Spleen (tissue), 13 donors: Measurements from ENCODE around the gene DTL. TPM values are rescaled to one million over a fixed set of nuclear protein-coding genes. Genes with fewer than 3 reads are reported as not detected.
"Not testable (repeated sequence)": the region's sequence is repeated elsewhere in the genome, so short reads cannot be mapped to it uniquely, and the experiment has no call there.

Source experiments
- DNase-seq: peaks from one replicate; pipeline ENCODE4 v3.0.0-alpha.2; 2020
- H3K27ac ChIP-seq, 8 donors: fragments of 200-600 bp; sonication (generic) in 7 of 8; 1 replicate in 4 of 8; 2 replicates in 4 of 8; pipeline versions ENCODE4 v1.5.0 to v1.8.0; 2016 to 2021; ENCODE audit warnings: inconsistent platforms in 4 of 8, mild to moderate bottlenecking in 4 of 8, moderate library complexity in 1 of 8
- H3K27me3 ChIP-seq, 7 donors: fragments of 200-600 bp; sonication (generic) in 6 of 7; replicated peaks in 1 of 7; 1 replicate in 4 of 7; 2 replicates in 3 of 7; pipeline versions ENCODE4 v1.5.0 to v1.8.0; 2016 to 2021; ENCODE audit warnings: inconsistent platforms in 3 of 7, mild to moderate bottlenecking in 1 of 7
- H3K36me3 ChIP-seq, 6 donors: fragments of 200-600 bp; sonication (generic) in 5 of 6; 1 replicate in 4 of 6; 2 replicates in 2 of 6; pipeline versions ENCODE4 v1.5.0 to v1.8.0; 2016 to 2021; ENCODE audit warnings: inconsistent platforms in 2 of 6
- H3K4me1 ChIP-seq, 6 donors: fragments of 200-600 bp; sonication (generic) in 5 of 6; 1 replicate in 3 of 6; 2 replicates in 3 of 6; pipeline versions ENCODE4 v1.5.0 to v1.8.0; 2016 to 2021; ENCODE audit warnings: inconsistent platforms in 3 of 6
- H3K4me3 ChIP-seq, 8 donors: fragments of 200-600 bp; sonication (generic) in 7 of 8; 1 replicate in 4 of 8; 2 replicates in 4 of 8; pipeline versions ENCODE4 v1.5.0 to v1.8.0; 2016 to 2021; ENCODE audit warnings: inconsistent platforms in 4 of 8, mild to moderate bottlenecking in 4 of 8, moderate library complexity in 2 of 8
- H3K9me3 ChIP-seq, 8 donors: fragments of 200-600 bp; sonication (generic) in 7 of 8; 1 replicate in 4 of 8; 2 replicates in 4 of 8; pipeline versions ENCODE4 v1.5.0 to v1.8.0; 2016 to 2021; ENCODE audit warnings: inconsistent platforms in 4 of 8
- CTCF ChIP-seq, 11 experiments: fragments of 200-600 bp in 7 of 11; fragments of 450-650 bp in 4 of 11; sonication (generic) in 4 of 11; IDR thresholded peaks in 8 of 11; conservative IDR thresholded peaks in 3 of 11; 1 replicate in 7 of 11; 2 replicates in 4 of 11; pipeline versions ENCODE4 v1.4.0 to v1.8.0; 2016 to 2021; ENCODE audit warnings: antibody characterized with exemption in 11 of 11, inconsistent platforms in 4 of 11, mild to moderate bottlenecking in 1 of 11
- POLR2A ChIP-seq, 3 donors: fragments of 450-650 bp; IDR thresholded peaks; one replicate each; pipeline ENCODE4 v1.5.1; 2017; ENCODE audit warnings: antibody characterized with exemption in 3 of 3, mild to moderate bottlenecking in 1 of 3
- POLR2AphosphoS5 ChIP-seq, 3 donors: sonication (generic); formaldehyde crosslinking; IDR thresholded peaks; one replicate each; pipeline ENCODE4 v1.5.1; 2017; ENCODE audit warnings: antibody characterized with exemption in 3 of 3
- WGBS, 5 donors: extraction: QIAGEN DNeasy Blood & Tissue Kit in 3 of 5; methylation state at CpG; one replicate each; pipeline versions ENCODE4 v1.1.5 to v1.1.7; 2013 to 2018; 5-methylcytosine and 5-hydroxymethylcytosine counted together
- intact Hi-C: fragments of 100-400 bp; cut with DNase I; formaldehyde crosslinking; loops from one replicate; pipeline ENCODE4 v1.15.0; 2023; ENCODE audit warnings: low total_unique reads
- long read RNA-seq, 2 donors: transcript quantifications; one replicate each; lab custom pipeline, GENCODE V29; 2026
- polyA plus RNA-seq, 3 donors: library from polyadenylated mRNA; stranded (reverse); fragments of 200-250 nt; gene quantifications; one replicate each; pipeline ENCODE4 v1.2.1, GENCODE V29; 2013
- total RNA-seq, 7 donors: library from RNA; depleted of rRNA in 3 of 7; stranded (reverse); fragments of >200 nt in 3 of 7; fragmentation: NEBNext Ultra II Directional in 4 of 7; extraction: Animal tissue kit (Norgen Biotek cat#: 25700) in 4 of 7; gene quantifications; one replicate each; pipeline versions ENCODE4 v1.1.0 to v1.2.1, GENCODE V29; 2016 to 2021
- donor health status: healthy with polysubstance abuse.
- donor health status: DM: no; HTN: no; CAD: no; lungs with moderate emphysema.
- donor health status: DM: no; HTN: no; CAD: no.
- donor health status: Bipolar disorder and iron deficiency.
- donor health status: healthy.
- donor health status: DM: no; HTN: no; CAD: no.
- donor health status: DM: yes; HTN: yes; CAD: no.

Gene DTL
- total RNA-seq (10 to 100 TPM in 5 of 7 donors, 1 to 10 TPM in 2; 5.8 to 15.7 (median 12.5) TPM), polyA plus RNA-seq (1 to 10 TPM in 2 of 3 donors, under 1 TPM in 1; 0.76 to 3.6 (median 2.3) TPM)
- long read RNA-seq, donor 1, full-length matches to known transcripts, result 2 of 10 reads
- long read RNA-seq, donor 1, partial matches to known transcripts, result 0 of 10 reads
- long read RNA-seq, donor 1, other reads (novel, unspliced or antisense), result 8 of 10 reads
- long read RNA-seq, donor 2, full-length matches to known transcripts, result 3 of 3 reads
- long read RNA-seq, donor 2, partial matches to known transcripts, result 0 of 3 reads
- long read RNA-seq, donor 2, other reads (novel, unspliced or antisense), result 0 of 3 reads

- peak within 1 kb of the TSS; percentile 83 to 93 (median 90) for H3K27ac ChIP-seq
Observed at GRCh38 chr1:212035123-212035834, at the start of gene DTL, which contains the start of gene INTS7. DTL (plus strand) TSS chr1:212035748; CDS start chr1:212035891, 143 bp downstream. INTS7 (minus strand) TSS chr1:212035557; CDS start chr1:212035437, 120 bp downstream.

GRCh38 chr1:211986628-211987254, 48.8 kb upstream of the DTL start:
- DNase-seq, result no peak
- no peak for TF ChIP-seq POLR2AphosphoS5 (IDR thresholded peaks at IDR 0.05)
- no peak for TF ChIP-seq CTCF (IDR thresholded peaks at IDR 0.05 in 8 of 11, conservative IDR thresholded peaks at IDR 0.05 in 3 of 11)
- no peak for TF ChIP-seq POLR2A (IDR thresholded peaks at IDR 0.05)
- no peak overlapping the region for H3K27ac ChIP-seq
- peaks cover 0 to 62% (median 9%) of the 10 kb centered on the region in 6 donors for H3K36me3 ChIP-seq
- H3K27me3 ChIP-seq, result no peaks in the 10 kb centered on the region
- intact Hi-C loops, result no loop called here
- no peaks in the 10 kb centered on the region for H3K9me3 ChIP-seq
- no peaks in the 10 kb centered on the region for H3K4me1 ChIP-seq
- no peak overlapping the region for H3K4me3 ChIP-seq
- 81 to 97% (median 94%) methylated on average over 7 of the region's 7 CpGs for WGBS, 5 donors

More at GRCh38 chr1:212035123-212035834, at the start of gene DTL, which contains the start of gene INTS7:
- H3K27me3 ChIP-seq, result no peaks in the 10 kb centered on the region
- H3K4me3 ChIP-seq, result peak within 1 kb of the TSS; percentile 47 to 77 (median 65)
- TF ChIP-seq POLR2A (IDR thresholded peaks at IDR 0.05) (no peak), CTCF (IDR thresholded peaks at IDR 0.05 in 8 of 11, conservative IDR thresholded peaks at IDR 0.05 in 3 of 11) (peak; percentile 88 to 97 (median 94)), POLR2AphosphoS5 (IDR thresholded peaks at IDR 0.05) (peak; percentile 76 to 88 (median 86))
- peaks cover 18 to 70% (median 49%) of the 10 kb centered on the region in 6 donors for H3K4me1 ChIP-seq
- H3K9me3 ChIP-seq, result no peaks in the 10 kb centered on the region
- DNase-seq, result peak; percentile 99
- WGBS, 5 donors, result 0 to 1% (median 0%) methylated on average over 50 to 53 of the region's 53 CpGs
- intact Hi-C loops, result loop anchor here (10.0 kb wide), 2 partner anchors 200 to 360 kb away; partner anchors contain the start of genes LPGAT1 and NEK2
- no peaks in the 10 kb centered on the region for H3K36me3 ChIP-seq

- TF ChIP-seq POLR2AphosphoS5 (IDR thresholded peaks at IDR 0.05), result no peak
- TF ChIP-seq POLR2A (IDR thresholded peaks at IDR 0.05), result no peak
- TF ChIP-seq CTCF (IDR thresholded peaks at IDR 0.05 in 8 of 11, conservative IDR thresholded peaks at IDR 0.05 in 3 of 11), result no peak
- Histone ChIP-seq H3K9me3 (no peaks in the 10 kb centered on the region), H3K4me1 (no peaks in the 10 kb centered on the region), H3K27me3 (no peaks in the 10 kb centered on the region), H3K36me3 (peaks cover 0 to 33% (median 9%) of the 10 kb centered on the region in 6 donors), H3K27ac (no peak overlapping the region), H3K4me3 (no peak overlapping the region)
- intact Hi-C loops, result no loop called here
- DNase-seq, result no peak
Observed at GRCh38 chr1:211991695-211992094, 43.9 kb upstream of the DTL start.

GRCh38 chr1:211997426-211997825, 38.1 kb upstream of the DTL start:
- H3K4me1 ChIP-seq, DNase-seq, H3K9me3 ChIP-seq, H3K4me3 ChIP-seq, H3K27ac ChIP-seq, intact Hi-C loops, H3K27me3 ChIP-seq: not testable (repeated sequence)
- 96 to 100% (median 99%) methylated on average over 4 of the region's 4 CpGs for WGBS, 5 donors
- H3K36me3 ChIP-seq, result peaks cover 0 to 58% (median 12%) of the 10 kb centered on the region in 6 donors
